ENCODE measurements around the gene USP31.

The USP31 gene

DNA sequence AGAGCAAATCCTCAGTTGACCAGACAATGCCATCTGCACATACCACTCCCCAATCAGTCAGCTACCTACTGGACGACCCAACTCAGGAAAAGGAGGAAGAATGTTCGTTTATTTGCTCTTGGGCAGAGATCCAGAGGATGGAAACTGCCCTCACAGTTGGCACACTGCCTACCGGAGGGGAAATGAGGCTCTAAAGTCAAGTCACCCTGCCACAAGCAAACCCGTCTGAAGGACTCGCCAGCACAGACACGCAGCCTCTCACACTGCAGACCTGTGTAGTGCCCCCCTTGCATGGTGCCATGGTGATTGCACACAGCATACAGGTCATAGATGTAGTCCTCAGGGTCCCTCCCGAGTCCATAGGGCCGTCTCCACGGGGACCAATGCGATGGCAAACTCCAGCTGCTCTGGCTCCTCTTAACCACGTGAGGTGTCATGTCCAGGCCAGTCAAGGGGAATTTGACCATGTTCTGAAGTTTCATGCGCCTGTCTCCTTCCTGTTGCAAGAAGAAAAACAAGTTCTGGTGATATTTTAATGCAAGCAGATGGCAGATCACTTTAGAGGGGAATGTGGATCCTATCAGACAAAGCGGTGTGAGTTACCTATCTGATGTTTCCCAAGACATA is 69.5 kb downstream of the USP31 start:
- TF ChIP-seq EP300 (IDR thresholded peaks at IDR 0.05; ENCODE audit: borderline replicate concordance): no peak
- TF ChIP-seq FOXM1 (IDR thresholded peaks at IDR 0.05; ENCODE audit: borderline replicate concordance, low read depth): no peak
- TF ChIP-seq TEAD4 (IDR thresholded peaks at IDR 0.05): no peak
- TF ChIP-seq RAD21 (IDR thresholded peaks at IDR 0.05; ENCODE audit: low read depth): no peak
- no peak for TF ChIP-seq CREB1 (IDR thresholded peaks at IDR 0.05; ENCODE audit: low read depth)
- no peak for TF ChIP-seq TAF1 (IDR thresholded peaks at IDR 0.05; ENCODE audit: low read depth)
- TF ChIP-seq NFIC (IDR thresholded peaks at IDR 0.05): no peak
- TF ChIP-seq ZBTB7A (IDR thresholded peaks at IDR 0.05; ENCODE audit: low read depth): no peak
- no peak for TF ChIP-seq EGR1 (IDR thresholded peaks at IDR 0.05)
- TF ChIP-seq USF1 (IDR thresholded peaks at IDR 0.05): no peak

DNA sequence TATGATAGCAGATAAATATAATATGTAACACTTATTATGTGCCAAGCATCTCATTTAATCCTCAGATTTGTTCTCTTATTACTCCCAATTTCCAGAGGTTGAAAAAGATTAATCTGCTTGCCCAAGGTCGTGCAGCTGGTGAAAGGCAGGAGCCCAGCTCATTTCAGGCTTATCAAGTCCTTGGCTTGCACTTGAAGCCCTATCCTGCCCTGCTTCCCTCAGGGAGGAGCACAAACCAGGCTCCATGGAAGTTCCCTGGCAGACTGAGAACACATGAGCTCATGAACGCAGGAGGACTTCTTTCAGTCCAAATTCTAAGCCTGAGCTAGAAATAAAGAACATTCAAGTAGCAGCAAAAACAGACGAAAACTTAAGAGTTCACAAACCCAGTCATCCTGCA is 74.8 kb downstream of the USP31 start:
- TF ChIP-seq YY1 (IDR thresholded peaks at IDR 0.05; ENCODE audit: low read depth): no peak
- TF ChIP-seq NFIC (IDR thresholded peaks at IDR 0.05): no peak
- TF ChIP-seq CEBPB (IDR thresholded peaks at IDR 0.05): no peak
- TF ChIP-seq FOXM1 (IDR thresholded peaks at IDR 0.05; ENCODE audit: borderline replicate concordance, low read depth): no peak
- TF ChIP-seq, protein P1, sequence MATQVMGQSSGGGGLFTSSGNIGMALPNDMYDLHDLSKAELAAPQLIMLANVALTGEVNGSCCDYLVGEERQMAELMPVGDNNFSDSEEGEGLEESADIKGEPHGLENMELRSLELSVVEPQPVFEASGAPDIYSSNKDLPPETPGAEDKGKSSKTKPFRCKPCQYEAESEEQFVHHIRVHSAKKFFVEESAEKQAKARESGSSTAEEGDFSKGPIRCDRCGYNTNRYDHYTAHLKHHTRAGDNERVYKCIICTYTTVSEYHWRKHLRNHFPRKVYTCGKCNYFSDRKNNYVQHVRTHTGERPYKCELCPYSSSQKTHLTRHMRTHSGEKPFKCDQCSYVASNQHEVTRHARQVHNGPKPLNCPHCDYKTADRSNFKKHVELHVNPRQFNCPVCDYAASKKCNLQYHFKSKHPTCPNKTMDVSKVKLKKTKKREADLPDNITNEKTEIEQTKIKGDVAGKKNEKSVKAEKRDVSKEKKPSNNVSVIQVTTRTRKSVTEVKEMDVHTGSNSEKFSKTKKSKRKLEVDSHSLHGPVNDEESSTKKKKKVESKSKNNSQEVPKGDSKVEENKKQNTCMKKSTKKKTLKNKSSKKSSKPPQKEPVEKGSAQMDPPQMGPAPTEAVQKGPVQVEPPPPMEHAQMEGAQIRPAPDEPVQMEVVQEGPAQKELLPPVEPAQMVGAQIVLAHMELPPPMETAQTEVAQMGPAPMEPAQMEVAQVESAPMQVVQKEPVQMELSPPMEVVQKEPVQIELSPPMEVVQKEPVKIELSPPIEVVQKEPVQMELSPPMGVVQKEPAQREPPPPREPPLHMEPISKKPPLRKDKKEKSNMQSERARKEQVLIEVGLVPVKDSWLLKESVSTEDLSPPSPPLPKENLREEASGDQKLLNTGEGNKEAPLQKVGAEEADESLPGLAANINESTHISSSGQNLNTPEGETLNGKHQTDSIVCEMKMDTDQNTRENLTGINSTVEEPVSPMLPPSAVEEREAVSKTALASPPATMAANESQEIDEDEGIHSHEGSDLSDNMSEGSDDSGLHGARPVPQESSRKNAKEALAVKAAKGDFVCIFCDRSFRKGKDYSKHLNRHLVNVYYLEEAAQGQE (IDR thresholded peaks at IDR 0.05; ENCODE audit: low read depth): no peak
- no peak for TF ChIP-seq RAD21 (IDR thresholded peaks at IDR 0.05; ENCODE audit: low read depth)

- TF ChIP-seq CREB1 (IDR thresholded peaks at IDR 0.05; ENCODE audit: low read depth) (no peak), TAF1 (IDR thresholded peaks at IDR 0.05; ENCODE audit: low read depth) (no peak), CEBPB (IDR thresholded peaks at IDR 0.05) (no peak), RAD21 (IDR thresholded peaks at IDR 0.05; ENCODE audit: low read depth) (no peak)
Measured at GRCh38 chr16:23072769-23073549, 76.3 kb downstream of the USP31 start.

DNA sequence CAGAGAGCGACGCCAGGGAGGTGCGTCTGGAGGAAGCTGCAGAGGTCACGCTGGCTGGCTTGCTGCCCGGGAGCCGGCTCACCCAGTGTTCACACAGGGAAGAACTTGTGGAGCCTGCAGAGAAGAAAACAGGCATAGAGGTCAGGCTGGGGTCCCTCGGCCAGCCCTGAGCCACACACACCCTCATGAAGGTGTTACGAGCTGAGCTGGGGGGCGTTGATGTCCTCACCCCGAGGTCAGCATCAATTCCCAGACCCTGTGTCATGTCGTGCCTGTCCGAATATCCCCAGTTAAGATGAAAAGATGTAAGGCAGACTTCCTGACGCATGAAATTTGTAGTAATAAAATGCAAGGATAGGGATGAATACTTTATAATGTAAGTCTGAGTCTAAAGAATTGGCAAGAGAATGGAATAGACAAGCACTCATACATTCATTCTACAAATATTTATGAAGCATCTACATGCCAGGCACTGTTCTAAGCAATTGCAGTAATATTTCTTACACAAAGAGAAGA is 77.1 kb downstream of the USP31 start:
- TF ChIP-seq FOXM1 (IDR thresholded peaks at IDR 0.05; ENCODE audit: borderline replicate concordance, low read depth) (no peak), TAF1 (IDR thresholded peaks at IDR 0.05; ENCODE audit: low read depth) (no peak), CEBPB (IDR thresholded peaks at IDR 0.05) (no peak), TCF12 (IDR thresholded peaks at IDR 0.05; ENCODE audit: low read depth) (no peak), NFIC (IDR thresholded peaks at IDR 0.05) (no peak), USF1 (IDR thresholded peaks at IDR 0.05) (no peak), EGR1 (IDR thresholded peaks at IDR 0.05) (no peak), YY1 (IDR thresholded peaks at IDR 0.05; ENCODE audit: low read depth) (no peak), EP300 (IDR thresholded peaks at IDR 0.05; ENCODE audit: borderline replicate concordance) (no peak), ZBTB7A (IDR thresholded peaks at IDR 0.05; ENCODE audit: low read depth) (no peak)
- TF ChIP-seq, protein P1 (IDR thresholded peaks at IDR 0.05; ENCODE audit: low read depth): no peak
- TF ChIP-seq, protein P2, sequence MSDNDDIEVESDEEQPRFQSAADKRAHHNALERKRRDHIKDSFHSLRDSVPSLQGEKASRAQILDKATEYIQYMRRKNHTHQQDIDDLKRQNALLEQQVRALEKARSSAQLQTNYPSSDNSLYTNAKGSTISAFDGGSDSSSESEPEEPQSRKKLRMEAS (IDR thresholded peaks at IDR 0.05): no peak

GRCh38 chr16:23071196-23072083 is 77.8 kb downstream of the USP31 start:
- TF ChIP-seq EP300 (IDR thresholded peaks at IDR 0.05; ENCODE audit: borderline replicate concordance): no peak
- TF ChIP-seq FOXM1 (IDR thresholded peaks at IDR 0.05; ENCODE audit: borderline replicate concordance, low read depth): no peak
- TF ChIP-seq TCF12 (IDR thresholded peaks at IDR 0.05; ENCODE audit: low read depth): no peak
- TF ChIP-seq NFIC (IDR thresholded peaks at IDR 0.05): no peak
- TF ChIP-seq, protein P2 (IDR thresholded peaks at IDR 0.05): no peak
- TF ChIP-seq EGR1 (IDR thresholded peaks at IDR 0.05): no peak
- no peak for TF ChIP-seq CEBPB (IDR thresholded peaks at IDR 0.05)
